C4-2B (cell line): ENCODE measurements around the gene RNF135.
A peak's percentile ranks its signal among the peaks of the same experiment; 100 is the strongest.

Experiments
- H3K27ac ChIP-seq: fragments of 450-650 bp; 2 replicates; pipeline ENCODE4 v1.5.1; 2017
- ZFX ChIP-seq: fragments of 450-650 bp; IDR thresholded peaks from 2 replicates; pipeline ENCODE4 v1.6.1; 2017
- TF ChIP-seq, protein P1 (sequence below): fragments of 450-650 bp; conservative IDR thresholded peaks from 2 replicates; pipeline ENCODE4 v1.5.1; 2017; ENCODE audit warnings: mild to moderate bottlenecking

The RNF135 gene

DNA sequence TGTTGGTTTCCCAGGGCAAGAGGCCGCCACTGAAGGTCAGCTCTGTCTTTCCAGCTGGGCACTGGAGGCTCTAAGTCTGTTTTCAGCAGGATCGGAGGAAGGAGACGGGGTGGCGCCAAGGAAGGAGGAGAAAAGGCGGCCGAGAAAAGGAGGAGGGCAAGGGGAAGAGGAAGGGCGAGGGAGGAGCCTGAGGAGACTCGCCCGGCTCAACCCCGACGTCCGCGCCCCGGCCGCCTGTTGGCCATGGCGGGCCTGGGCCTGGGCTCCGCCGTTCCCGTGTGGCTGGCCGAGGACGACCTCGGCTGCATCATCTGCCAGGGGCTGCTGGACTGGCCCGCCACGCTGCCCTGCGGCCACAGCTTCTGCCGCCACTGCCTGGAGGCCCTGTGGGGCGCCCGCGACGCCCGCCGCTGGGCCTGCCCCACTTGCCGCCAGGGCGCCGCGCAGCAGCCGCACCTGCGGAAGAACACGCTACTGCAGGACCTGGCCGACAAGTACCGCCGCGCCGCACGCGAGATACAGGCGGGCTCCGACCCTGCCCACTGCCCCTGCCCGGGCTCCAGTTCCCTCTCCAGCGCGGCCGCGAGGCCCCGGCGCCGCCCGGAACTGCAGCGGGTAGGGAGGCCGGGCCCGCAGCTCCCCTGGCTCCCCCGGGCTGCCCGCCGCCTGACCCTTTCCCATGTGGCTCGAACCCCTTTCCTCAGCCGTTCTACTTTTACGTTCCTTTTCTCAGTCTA is at the start of gene RNF135:
Gene RNF135, plus strand, starts transcription at position 209 of the 737 bp plus-strand sequence. Its CDS starts 35 bp downstream, at position 244.
- H3K27ac ChIP-seq, result peak within 1 kb of the TSS; percentile 90

DNA sequence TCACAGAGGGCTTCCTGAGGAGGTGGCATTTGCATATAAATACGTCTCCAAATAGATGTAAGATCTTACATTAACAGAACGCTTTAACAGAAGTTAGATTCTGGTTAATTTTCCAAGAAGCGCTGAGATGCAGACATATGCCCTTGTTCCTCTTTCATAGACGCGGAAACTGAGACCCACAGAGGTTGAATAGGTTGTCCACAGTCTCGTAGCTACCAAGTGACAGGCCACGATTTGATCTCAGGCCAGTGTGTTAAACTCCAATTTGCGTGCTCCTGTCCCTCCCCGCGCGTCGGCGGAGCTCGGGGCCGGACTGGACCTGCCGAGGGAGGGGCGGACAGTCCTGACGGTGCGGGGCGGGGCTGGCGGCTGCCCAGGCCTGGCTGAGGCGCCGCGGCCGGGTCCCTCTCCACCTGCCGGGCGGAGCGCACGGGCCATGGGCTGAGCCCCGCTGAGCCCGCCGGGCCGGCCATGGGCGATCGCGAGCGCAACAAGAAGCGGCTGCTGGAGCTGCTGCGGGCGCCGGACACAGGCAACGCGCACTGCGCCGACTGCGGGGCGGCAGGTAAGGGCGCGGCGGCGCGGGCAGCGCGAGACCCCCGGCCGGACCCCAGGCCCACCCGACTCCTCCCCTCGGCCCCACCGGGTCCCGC is 49.2 kb upstream of the RNF135 start, which contains the start of gene ADAP2:
Gene ADAP2, plus strand, starts transcription at position 402 of the 653 bp plus-strand sequence. Its CDS starts 70 bp downstream, at position 472.
- TF ChIP-seq, protein P1, sequence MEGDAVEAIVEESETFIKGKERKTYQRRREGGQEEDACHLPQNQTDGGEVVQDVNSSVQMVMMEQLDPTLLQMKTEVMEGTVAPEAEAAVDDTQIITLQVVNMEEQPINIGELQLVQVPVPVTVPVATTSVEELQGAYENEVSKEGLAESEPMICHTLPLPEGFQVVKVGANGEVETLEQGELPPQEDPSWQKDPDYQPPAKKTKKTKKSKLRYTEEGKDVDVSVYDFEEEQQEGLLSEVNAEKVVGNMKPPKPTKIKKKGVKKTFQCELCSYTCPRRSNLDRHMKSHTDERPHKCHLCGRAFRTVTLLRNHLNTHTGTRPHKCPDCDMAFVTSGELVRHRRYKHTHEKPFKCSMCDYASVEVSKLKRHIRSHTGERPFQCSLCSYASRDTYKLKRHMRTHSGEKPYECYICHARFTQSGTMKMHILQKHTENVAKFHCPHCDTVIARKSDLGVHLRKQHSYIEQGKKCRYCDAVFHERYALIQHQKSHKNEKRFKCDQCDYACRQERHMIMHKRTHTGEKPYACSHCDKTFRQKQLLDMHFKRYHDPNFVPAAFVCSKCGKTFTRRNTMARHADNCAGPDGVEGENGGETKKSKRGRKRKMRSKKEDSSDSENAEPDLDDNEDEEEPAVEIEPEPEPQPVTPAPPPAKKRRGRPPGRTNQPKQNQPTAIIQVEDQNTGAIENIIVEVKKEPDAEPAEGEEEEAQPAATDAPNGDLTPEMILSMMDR, result no peak
- peak within 1 kb of the TSS; percentile 27; the same call in 1 of the 2 replicates for H3K27ac ChIP-seq

More for the DNA sequence above, at the start of gene RNF135:
- TF ChIP-seq ZFX, result peak; percentile 100
- TF ChIP-seq, protein P1, result no peak; the same call in 1 of the 2 replicates

DNA sequence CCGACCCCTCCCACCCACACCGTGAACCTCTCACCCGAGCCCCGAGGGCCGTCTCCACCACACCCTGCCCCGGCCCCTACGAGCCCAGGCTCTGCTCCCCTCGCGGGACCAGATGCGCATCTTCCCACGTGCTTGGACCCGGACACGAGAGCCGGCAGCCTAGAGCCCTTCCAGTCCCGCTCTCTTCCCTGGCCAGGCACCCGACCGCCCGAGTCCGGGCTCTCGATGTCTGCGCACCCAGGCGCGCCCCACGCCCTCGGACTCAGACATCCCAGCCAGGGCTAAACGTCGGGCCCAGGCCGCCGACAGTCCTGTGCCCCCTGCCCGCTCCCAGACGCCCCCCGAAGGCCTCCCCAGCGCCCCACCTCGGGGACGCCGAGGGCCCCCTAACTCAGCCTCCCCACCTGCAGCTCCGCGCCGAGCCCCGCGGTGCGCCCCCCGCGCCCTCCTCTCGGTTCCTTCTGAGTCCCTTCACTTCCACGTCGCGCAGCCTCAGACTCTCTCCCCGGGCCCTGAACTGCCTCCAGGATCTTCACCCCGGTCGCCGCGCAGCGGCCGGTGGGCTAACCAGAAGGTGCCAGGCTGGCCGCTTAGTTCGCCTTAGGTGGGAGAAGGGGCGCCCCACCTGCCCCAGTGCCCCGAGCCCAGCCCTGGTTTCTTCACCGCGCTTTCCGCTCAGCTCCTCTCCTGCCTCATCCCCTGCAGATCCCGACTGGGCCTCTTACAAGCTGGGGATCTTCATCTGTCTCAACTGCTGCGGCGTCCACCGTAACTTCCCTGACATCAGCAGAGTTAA is 48.4 kb upstream of the RNF135 start:
- peak overlapping the region; percentile 27; the same call in 1 of the 2 replicates for H3K27ac ChIP-seq
- TF ChIP-seq ZFX, result no peak
- TF ChIP-seq, protein P1, result no peak

GRCh38 chr17:30924341-30924740 is 46.5 kb upstream of the RNF135 start:
- TF ChIP-seq, protein P1, result no peak
- TF ChIP-seq ZFX, result no peak
- no peak overlapping the region for H3K27ac ChIP-seq

GRCh38 chr17:30926516-30926915 is 44.3 kb upstream of the RNF135 start:
- TF ChIP-seq ZFX, result no peak
- TF ChIP-seq, protein P1, result no peak
- H3K27ac ChIP-seq, result no peak overlapping the region

DNA sequence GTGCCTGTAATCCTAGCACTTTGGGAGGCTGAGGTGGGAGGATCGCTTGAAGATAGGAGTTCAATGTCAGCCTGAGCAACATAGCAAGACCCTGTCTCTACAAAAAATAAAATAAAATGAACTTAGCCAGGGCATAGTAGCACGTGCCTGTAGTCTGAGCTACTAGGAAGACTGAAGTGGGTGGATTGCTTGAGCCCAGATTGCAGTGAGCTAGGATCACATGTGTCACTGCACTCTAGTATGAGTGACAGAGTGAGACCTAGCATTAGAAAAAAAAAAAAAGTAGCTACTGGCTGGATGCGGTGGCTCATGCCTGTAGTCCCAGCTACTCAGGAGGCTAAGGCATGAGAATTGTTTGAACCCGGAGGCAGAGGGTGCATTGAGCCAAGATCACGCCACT is 43.1 kb upstream of the RNF135 start:
- no peak overlapping the region for H3K27ac ChIP-seq
- no peak for TF ChIP-seq ZFX
- TF ChIP-seq, protein P1, result no peak
